GM18951 (cell line): ENCODE data around the gene SMG7.

Experiments used
- POLR2A ChIP-seq: IDR thresholded peaks from 4 replicates; pipeline ENCODE4 v1.6.1; 2011; ENCODE audit warnings: mild to moderate bottlenecking; ENCODE audit not compliant: insufficient read length, insufficient read depth; ENCODE audit errors: extremely low read depth
- in situ Hi-C: fragments of 300-500 bp; cut with MboI; formaldehyde crosslinking; loops from one replicate; pipeline ENCODE4 v1.12.0; 2022; ENCODE audit warnings: low sequenced_read_pairs, mixed read lengths, inconsistent platforms; ENCODE audit not compliant: unreplicated experiment

The SMG7 gene

DNA sequence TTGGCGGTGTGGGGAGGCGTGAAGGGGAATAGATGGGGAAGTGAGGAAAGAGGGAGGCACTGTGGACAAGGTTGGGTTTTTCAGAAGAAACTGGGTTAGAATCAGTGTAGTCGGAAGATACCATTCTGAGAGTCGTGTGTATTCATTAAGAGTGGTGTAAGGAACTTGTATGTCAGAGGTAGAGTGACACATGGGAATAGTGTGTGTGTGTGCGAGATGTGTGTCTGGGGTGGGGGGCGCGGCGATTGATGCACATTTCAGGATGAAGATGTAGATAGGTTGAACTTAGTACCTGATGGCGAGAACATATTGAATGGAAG, 878 bp downstream of the SMG7 start:
- in situ Hi-C loops, result no loop called here
- no peak for TF ChIP-seq POLR2A

DNA sequence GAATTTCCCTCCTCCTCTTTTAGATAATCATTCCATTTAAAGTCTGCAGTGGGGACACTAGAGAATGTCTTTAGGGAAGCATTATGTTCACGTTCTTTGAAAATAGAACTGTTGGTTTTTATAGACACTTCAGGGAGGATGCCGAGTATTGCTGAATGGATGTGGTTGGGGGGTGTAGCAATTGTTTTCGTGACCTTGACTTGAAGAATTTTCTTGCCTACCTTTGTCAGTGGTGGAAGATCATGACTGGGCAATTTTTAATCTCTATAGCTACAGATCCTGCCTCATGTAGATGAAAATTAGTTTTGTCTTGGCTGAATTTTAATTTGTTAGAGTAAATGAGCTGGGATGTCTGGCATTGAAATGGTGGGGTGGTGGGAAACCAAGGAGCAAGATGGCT, 3.8 kb downstream of the SMG7 start:
- in situ Hi-C loops, result no loop called here
- TF ChIP-seq POLR2A, result no peak

DNA sequence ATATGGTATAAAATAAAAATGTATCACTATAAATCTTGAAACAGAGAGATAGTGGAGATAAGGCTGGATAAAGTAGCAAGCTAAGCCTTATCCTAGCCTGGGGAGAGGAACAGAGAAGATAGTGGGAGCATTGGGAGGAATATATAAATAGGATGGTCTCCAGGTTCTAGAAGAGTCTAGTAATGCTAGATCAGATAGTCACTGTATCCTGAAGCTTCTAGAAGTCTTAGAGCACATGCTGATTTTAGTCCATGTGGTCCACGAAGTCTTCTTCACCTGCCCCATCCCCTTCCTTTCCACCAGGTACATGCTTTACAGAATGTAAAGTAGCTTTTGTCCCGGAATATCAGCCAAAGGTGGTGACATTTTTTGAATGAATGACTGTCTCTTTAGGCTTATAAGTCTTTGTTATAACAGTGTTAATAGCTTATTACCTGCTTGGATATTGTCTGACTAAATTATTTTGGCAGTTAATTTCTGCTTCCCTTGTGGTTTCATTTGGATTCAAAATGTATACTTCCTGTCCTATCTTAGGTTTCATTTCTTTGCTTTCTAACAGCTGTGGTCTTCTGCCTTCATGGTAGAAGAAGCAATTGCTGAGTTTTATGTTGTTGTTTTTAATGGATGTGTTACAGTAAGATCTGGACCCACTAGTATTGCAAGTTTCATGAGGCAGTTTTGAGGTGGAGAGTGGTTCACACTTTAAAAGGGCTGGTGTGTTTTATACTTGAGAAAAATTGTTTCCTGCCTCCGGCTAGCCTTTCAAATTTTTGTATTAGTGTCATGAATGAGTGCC, 5.9 kb downstream of the SMG7 start:
- in situ Hi-C loops, result no loop called here
- TF ChIP-seq POLR2A, result no peak

DNA sequence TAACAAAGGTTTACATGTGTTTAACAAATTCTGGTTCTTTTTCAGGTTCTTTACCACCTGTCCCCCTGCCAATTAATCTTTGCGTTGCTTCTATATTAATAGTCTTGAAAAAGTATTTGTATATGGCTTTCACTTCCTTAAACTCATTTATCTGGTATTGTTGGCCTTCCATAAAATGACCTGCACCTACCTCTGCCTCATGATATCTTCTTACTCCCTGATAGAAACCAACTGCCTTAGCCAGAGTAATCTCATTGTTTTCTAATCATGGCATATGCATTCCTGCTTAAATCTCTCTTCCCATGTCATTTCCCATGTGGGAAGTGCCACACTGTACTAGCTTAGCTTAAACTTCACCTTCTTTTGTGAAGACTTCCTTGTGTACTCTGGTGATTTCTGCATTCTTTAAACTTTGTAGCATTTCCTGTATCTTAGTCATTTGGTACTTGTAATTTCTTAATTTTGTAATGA, 8.7 kb downstream of the SMG7 start:
- in situ Hi-C loops, result no loop called here
- TF ChIP-seq POLR2A, result no peak

DNA sequence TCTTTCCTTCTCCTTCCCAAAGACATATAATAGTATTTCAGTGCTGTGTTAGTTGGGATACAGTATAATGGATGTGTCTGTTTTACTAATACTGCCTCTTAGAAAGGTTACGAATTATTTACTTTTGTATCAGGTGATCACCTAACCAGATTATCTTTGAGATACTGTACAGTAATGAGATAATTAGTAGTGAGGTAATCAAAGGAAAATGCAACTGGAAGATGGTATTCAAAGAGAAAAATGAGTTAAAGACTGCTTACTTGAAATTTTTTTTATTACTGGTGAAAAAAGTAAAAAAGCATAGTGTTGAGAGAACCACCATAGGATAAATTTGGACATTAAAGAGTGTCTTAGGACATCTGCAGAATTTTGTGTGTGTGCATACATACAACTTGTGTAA, 10.9 kb downstream of the SMG7 start:
- in situ Hi-C loops, result no loop called here
- TF ChIP-seq POLR2A, result no peak

DNA sequence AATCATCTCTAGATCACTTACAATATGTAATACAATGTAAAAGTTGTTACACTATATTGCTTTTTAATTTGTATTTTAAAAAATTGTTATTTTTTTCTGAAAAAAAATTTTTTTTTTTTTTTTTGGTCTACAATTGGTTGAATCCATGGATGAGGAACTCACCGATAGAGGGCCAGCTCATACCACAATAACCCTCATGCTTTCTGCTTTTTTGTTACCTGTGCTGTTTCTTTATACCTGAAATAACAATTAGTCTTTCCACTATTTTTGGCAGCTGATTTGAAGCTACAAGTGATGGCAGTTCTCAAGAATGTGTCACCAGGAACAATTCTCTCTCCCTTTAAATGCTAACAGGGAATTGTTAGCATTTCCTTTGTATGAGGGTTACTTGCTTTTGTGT, 12.0 kb downstream of the SMG7 start:
- in situ Hi-C loops, result no loop called here
- TF ChIP-seq POLR2A, result no peak

DNA sequence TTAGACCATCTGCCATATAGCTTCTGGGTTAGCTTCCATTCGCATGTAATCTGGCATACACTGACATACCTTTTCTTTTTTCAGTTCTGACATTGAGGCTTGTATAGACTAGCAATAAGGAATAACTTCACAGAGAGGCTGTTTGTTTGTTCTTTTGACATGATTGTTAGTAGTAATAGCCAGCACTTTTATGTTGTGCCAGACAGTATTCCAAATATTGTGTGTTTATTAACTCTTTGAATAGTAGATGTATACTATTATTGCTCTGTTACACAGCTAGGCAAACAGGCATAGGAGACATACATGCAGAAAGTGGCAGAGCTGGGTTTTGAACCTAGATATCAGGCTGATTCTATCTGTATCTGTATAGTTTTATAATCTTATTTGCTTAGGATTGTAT, 12.6 kb downstream of the SMG7 start:
- in situ Hi-C loops, result no loop called here
- no peak for TF ChIP-seq POLR2A

DNA sequence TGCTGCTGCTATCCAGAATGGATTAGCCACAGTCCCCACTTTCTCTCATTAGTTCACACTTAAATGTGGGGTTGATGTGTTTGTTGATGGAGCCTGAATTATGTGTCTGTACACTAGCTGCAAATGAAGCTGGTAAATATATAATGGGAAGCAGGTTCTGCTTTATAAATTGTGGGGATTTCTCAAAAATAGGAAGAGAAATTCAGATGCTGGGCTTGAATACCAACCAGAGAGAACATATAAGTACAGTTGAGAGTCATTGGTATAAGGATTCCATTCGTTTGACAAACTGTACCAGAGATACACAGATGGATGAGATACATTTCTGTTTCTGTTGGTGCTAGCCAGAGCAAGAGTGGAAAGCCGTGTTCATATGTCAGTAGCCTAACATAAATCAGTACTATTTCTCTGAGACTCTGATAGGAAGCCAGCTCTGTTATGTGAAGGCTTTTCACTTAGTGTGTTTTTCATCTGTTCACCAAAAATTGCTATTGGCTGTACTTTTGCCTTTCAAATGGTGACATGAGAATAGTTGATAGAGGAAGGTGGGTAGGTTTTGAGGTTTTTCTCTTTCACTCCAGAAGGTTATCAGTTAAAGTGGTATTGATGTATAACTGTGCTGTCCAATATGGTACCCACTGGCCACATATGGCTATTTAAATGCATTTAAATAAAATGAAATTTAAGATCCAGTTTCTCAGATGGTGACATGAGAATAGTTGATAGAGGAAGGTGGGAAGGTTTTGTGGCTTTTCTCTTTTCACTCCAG, 15.6 kb downstream of the SMG7 start:
- TF ChIP-seq POLR2A, result no peak
- in situ Hi-C loops, result no loop called here

DNA sequence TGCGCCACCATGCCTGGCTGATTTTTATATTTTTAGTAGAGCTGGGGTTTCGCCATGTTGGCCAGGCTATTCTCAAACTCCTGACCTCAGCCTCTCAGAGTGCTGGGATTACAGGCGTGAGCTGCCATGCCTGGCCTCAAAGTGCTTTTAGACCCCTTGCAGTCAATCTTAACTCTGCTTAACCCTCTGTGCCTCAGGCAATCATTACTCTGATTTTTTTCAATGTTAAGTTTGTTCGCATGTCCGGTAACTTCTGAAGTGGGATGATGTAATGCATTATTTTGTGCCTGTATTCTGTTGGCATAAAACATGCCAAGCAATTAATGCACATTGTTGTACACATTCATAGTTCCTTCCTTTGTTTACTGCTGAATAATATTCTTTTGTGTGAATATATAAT, 18.6 kb downstream of the SMG7 start:
- no peak for TF ChIP-seq POLR2A

DNA sequence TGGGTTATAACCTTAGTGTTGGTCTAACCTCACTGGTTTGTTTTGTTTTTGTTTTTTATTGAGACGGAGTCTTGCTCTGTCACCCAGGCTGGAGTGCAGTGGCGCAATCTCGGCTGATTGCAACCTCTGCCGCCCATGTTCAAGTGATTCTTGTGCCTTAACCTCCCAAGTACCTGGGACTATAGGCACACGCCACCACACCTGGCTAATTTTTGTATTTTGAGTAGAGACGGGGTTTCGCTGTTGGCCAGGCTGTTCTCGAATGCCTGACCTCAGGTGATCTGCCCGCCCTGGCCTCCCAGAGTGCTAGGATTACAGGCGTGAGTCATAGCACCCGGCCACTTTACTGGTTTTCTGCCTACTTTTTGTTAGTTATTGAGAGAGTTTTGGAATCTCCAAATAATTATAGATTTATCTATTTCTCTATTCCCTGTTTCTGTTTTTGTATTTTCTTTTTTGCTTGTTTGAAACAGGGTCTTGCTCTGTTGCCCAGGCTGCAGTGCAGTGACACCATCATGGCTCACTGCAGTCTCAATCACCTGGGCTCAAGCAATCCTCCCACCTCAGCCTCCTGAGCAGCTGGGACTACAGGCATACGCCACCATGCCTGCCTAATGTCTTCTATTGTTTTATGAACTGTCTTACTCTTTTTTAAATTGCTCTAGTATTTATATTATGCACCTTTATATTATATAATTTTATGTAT, 21.4 kb downstream of the SMG7 start:
- no peak for TF ChIP-seq POLR2A
- in situ Hi-C loops, result no loop called here

More for the DNA sequence above, 18.6 kb downstream of the SMG7 start:
- in situ Hi-C loops, result no loop called here

DNA sequence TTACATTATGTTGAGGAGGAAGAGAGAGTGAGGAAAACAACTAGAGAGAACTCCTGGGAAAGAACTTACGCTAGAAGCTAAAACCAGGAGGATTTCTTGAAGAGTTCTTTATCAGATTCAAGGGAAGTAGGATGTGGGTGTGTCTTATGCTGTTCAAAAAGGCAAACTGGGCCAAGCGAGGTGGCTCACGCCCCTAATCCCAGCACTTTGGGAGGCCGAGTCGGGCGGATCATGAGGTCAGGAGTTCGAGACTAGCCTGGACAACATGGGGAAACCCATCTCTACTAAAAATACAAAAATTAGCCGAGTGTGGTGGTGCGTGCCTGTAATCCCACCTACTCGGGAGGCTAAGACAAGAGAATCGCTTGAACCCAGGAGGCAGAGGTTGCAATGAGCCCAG, 23.1 kb downstream of the SMG7 start:
- TF ChIP-seq POLR2A, result no peak
- in situ Hi-C loops, result no loop called here

DNA sequence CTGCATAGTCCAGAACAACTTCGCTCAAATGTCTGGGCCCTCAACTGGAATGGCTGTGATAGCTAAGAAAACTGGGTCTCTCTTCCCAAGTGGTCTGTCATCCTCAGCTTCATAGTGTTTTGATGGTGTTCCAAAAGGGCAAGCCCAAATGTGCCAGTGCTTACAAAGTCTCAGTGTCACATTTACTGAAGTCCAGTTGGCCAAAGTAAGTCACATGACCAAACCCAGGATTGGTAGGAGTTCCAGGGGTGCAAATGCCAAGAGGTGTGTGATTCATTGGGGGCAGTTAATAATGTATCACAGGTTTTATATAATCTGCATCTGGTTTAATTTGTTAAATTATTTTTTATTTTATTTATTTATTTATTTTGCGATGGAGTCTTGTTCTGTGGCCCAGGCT, 24.9 kb downstream of the SMG7 start:
- TF ChIP-seq POLR2A, result no peak
- in situ Hi-C loops, result no loop called here

DNA sequence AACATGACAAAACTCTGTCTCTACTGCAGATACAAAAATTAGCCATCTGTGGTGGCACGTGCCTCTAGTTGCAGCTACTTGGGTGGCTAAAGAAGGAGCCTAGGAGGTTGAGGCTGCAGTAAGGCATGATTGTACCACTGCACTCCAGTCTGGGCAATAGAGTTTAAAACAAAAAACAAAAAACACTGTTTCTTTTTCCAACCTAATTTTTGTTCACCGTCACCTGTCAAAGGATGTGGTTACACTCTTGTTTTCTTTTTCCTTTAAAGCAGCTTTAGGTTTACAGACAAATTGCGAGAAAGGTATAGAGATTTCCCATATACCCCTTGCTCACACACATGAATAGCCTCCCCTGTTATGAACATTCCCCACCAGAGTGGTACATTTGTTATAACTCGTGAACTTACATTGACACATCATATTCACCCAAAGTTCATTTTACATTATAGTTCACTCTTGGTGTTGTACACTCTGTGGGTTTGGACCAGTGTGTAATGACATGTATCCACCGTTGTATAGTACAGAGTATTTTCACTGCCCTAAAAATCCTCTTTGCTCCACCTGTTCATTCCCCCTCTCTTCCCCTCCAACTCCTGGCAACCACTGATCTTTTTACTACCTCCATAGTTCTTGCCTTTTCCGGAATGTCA, 26.2 kb downstream of the SMG7 start:
- in situ Hi-C loops, result no loop called here
- TF ChIP-seq POLR2A, result no peak
